Subcutaneous abdominal adipose tissue (tissue), 5 donors: ENCODE results near the gene AKAP6.

Source experiments
- H3K27ac ChIP-seq: one replicate; pipeline ENCODE4 v1.7.0; 2013; ENCODE audit warnings: low read depth, mild to moderate bottlenecking, inconsistent platforms, low read length, moderate library complexity
- H3K27me3 ChIP-seq, 5 donors: one replicate each; pipeline ENCODE4 v1.7.0; 2013; ENCODE audit warnings: low read length in 5 of 5, inconsistent platforms in 1 of 5; ENCODE audit not compliant: control insufficient read depth in 5 of 5, insufficient read depth in 4 of 5
- H3K36me3 ChIP-seq, 5 donors: one replicate each; pipeline ENCODE4 v1.7.0; 2013; ENCODE audit warnings: low read length in 5 of 5; ENCODE audit not compliant: control insufficient read depth in 5 of 5, insufficient read depth in 5 of 5
- H3K4me1 ChIP-seq, 5 donors: one replicate each; pipeline ENCODE4 v1.7.0; 2013; ENCODE audit warnings: low read length in 5 of 5, mild to moderate bottlenecking in 3 of 5, moderate library complexity in 1 of 5; ENCODE audit not compliant: control insufficient read depth in 5 of 5, insufficient read depth in 5 of 5
- H3K4me3 ChIP-seq, 5 donors: one replicate each; pipeline ENCODE4 v1.7.0; 2013; ENCODE audit warnings: low read length in 5 of 5, low read depth in 1 of 5
- H3K9ac ChIP-seq, 5 donors: one replicate each; pipeline ENCODE4 v1.7.0; 2013; ENCODE audit warnings: low read length in 5 of 5, mild to moderate bottlenecking in 4 of 5, moderate library complexity in 3 of 5
- H3K9me3 ChIP-seq, 5 donors: one replicate each; pipeline ENCODE4 v1.7.0; 2013; ENCODE audit warnings: low read length in 5 of 5; ENCODE audit not compliant: control insufficient read depth in 5 of 5
- donor health status: healthy.
- donor health status: healthy.
- donor health status: healthy.
- donor health status: healthy.
- donor health status: healthy.

Gene AKAP6

GRCh38 chr14:32513571-32514009 lies 184.5 kb downstream of the AKAP6 start:
- H3K4me3 ChIP-seq: no peak overlapping the region
- H3K9ac ChIP-seq: no peak overlapping the region
- no peaks in the 10 kb centered on the region for H3K27me3 ChIP-seq
- H3K27ac ChIP-seq: no peak overlapping the region
- no peaks in the 10 kb centered on the region for H3K9me3 ChIP-seq
- no peaks in the 10 kb centered on the region for H3K36me3 ChIP-seq
- H3K4me1 ChIP-seq: peaks cover 0 to 12% (median 3%) of the 10 kb centered on the region in 5 donors

- H3K36me3 ChIP-seq: no peaks in the 10 kb centered on the region
- H3K4me1 ChIP-seq: peaks cover 0 to 12% (median 3%) of the 10 kb centered on the region in 5 donors
- no peak overlapping the region for H3K27ac ChIP-seq
- no peaks in the 10 kb centered on the region for H3K27me3 ChIP-seq
- no peak overlapping the region for H3K4me3 ChIP-seq
- no peak overlapping the region for H3K9ac ChIP-seq
- no peaks in the 10 kb centered on the region for H3K9me3 ChIP-seq
Measured at GRCh38 chr14:32514236-32514635, 185.1 kb downstream of the AKAP6 start.

GRCh38 chr14:32514681-32515080 lies 185.6 kb downstream of the AKAP6 start:
- Histone ChIP-seq H3K9me3 (no peaks in the 10 kb centered on the region), H3K27me3 (no peaks in the 10 kb centered on the region), H3K4me1 (peaks cover 0 to 8% (median under 1%) of the 10 kb centered on the region in 5 donors), H3K36me3 (no peaks in the 10 kb centered on the region), H3K4me3 (no peak overlapping the region), H3K27ac (no peak overlapping the region), H3K9ac (no peak overlapping the region)

GRCh38 chr14:32524609-32525375 lies 195.7 kb downstream of the AKAP6 start:
- H3K4me3 ChIP-seq: no peak overlapping the region
- H3K27me3 ChIP-seq: no peaks in the 10 kb centered on the region
- no peak overlapping the region for H3K27ac ChIP-seq
- no peaks in the 10 kb centered on the region for H3K9me3 ChIP-seq
- H3K4me1 ChIP-seq: no peaks in the 10 kb centered on the region
- no peaks in the 10 kb centered on the region for H3K36me3 ChIP-seq
- H3K9ac ChIP-seq: no peak overlapping the region

DNA sequence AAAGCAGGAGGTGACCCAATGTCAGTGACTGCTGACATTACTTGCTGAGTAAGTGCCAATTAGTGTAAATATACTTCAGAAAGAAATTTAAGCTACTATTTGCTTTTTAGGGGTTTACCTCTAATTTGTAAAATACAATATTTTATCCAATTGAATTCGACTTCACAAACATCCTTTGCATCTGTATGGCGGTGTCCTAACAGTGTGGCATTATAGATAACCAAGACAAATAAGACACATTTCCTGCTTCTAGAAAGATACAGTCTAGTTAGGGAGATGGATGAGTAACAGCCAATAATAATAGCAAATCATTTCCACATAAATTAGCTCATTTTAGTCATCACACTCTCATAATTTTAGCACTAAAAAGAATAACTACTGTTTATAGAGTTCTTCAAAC lies 196.5 kb downstream of the AKAP6 start:
- no peak overlapping the region for H3K27ac ChIP-seq
- H3K9me3 ChIP-seq: no peaks in the 10 kb centered on the region
- no peaks in the 10 kb centered on the region for H3K4me1 ChIP-seq
- no peak overlapping the region for H3K4me3 ChIP-seq
- H3K9ac ChIP-seq: no peak overlapping the region
- H3K27me3 ChIP-seq: peaks cover 0 to 3% (median 0%) of the 10 kb centered on the region in 5 donors
- H3K36me3 ChIP-seq: no peaks in the 10 kb centered on the region

- H3K4me3 ChIP-seq: no peak overlapping the region
- H3K4me1 ChIP-seq: no peaks in the 10 kb centered on the region
- no peaks in the 10 kb centered on the region for H3K9me3 ChIP-seq
- H3K36me3 ChIP-seq: no peaks in the 10 kb centered on the region
- H3K27ac ChIP-seq: no peak overlapping the region
- peaks cover 0 to 3% (median 2%) of the 10 kb centered on the region in 5 donors for H3K27me3 ChIP-seq
- H3K9ac ChIP-seq: no peak overlapping the region
Measured at GRCh38 chr14:32530800-32531199, 201.7 kb downstream of the AKAP6 start.

- Histone ChIP-seq H3K9me3 (no peaks in the 10 kb centered on the region), H3K27me3 (peaks cover 0 to 3% (median 2%) of the 10 kb centered on the region in 5 donors), H3K36me3 (no peaks in the 10 kb centered on the region), H3K9ac (no peak overlapping the region), H3K27ac (no peak overlapping the region), H3K4me1 (no peaks in the 10 kb centered on the region), H3K4me3 (no peak overlapping the region)
Measured at GRCh38 chr14:32531942-32532515, 202.9 kb downstream of the AKAP6 start.

DNA sequence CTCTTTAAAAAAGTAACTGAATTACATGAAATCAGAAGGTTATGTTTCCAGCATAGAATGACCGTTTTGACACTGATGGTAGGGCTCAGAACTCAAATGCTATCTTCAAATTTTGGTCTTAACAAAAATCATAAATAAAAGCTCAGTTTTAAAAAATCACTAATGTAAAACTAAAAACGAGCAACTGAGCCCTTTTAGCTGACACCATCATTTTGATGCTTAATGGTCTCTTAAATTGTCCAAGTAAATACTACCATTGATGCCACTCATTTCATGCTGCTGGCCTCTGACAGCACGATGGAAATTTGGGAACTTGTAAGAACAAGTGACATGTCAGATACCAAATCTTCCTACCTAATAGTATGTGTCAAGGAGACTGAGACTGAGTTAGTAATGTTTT lies 205.0 kb downstream of the AKAP6 start:
- no peaks in the 10 kb centered on the region for H3K9me3 ChIP-seq
- peaks cover 0 to 3% (median 2%) of the 10 kb centered on the region in 5 donors for H3K27me3 ChIP-seq
- no peaks in the 10 kb centered on the region for H3K36me3 ChIP-seq
- H3K4me1 ChIP-seq: no peaks in the 10 kb centered on the region
- no peak overlapping the region for H3K27ac ChIP-seq
- no peak overlapping the region for H3K9ac ChIP-seq
- no peak overlapping the region for H3K4me3 ChIP-seq

- Histone ChIP-seq H3K4me3 (no peak overlapping the region), H3K27ac (no peak overlapping the region), H3K27me3 (peaks cover 0 to 2% (median 0%) of the 10 kb centered on the region in 5 donors), H3K9ac (no peak overlapping the region), H3K4me1 (no peaks in the 10 kb centered on the region), H3K9me3 (no peaks in the 10 kb centered on the region), H3K36me3 (no peaks in the 10 kb centered on the region)
Measured at GRCh38 chr14:32536175-32536574, 207.1 kb downstream of the AKAP6 start.

GRCh38 chr14:32537166-32537565 lies 208.1 kb downstream of the AKAP6 start:
- H3K4me3 ChIP-seq: no peak overlapping the region
- no peaks in the 10 kb centered on the region for H3K36me3 ChIP-seq
- no peak overlapping the region for H3K9ac ChIP-seq
- no peaks in the 10 kb centered on the region for H3K9me3 ChIP-seq
- no peak overlapping the region for H3K27ac ChIP-seq
- peaks cover 0 to 2% (median 0%) of the 10 kb centered on the region in 5 donors for H3K27me3 ChIP-seq
- H3K4me1 ChIP-seq: no peaks in the 10 kb centered on the region
